NB4 (cell line): ENCODE measurements around the gene SLC6A16.
"Not testable (repeated sequence)": the region's sequence is repeated elsewhere in the genome, so short reads cannot be mapped to it uniquely, and the experiment has no call there.

Experiments used
- DNase-seq: peaks from one replicate; pipeline ENCODE4 v3.0.0; 2010; ENCODE audit warnings: low read depth
- H3K4me3 ChIP-seq: one replicate; pipeline ENCODE4 v1.5.1; 2011; ENCODE audit warnings: mild to moderate bottlenecking, low read depth, low read length, moderate library complexity
- CTCF ChIP-seq: IDR thresholded peaks from one replicate; pipeline ENCODE4 v1.5.1; 2012; ENCODE audit warnings: low read depth, low read length
- MAX ChIP-seq: IDR thresholded peaks from 2 replicates; pipeline ENCODE4 v1.6.1; 2011; ENCODE audit warnings: low read depth, low read length
- MYC ChIP-seq: IDR thresholded peaks from 2 replicates; pipeline ENCODE4 v1.6.1; 2011; ENCODE audit warnings: low read depth, low read length
- POLR2A ChIP-seq: IDR thresholded peaks from 2 replicates; pipeline ENCODE4 v1.6.1; 2011; ENCODE audit warnings: mild to moderate bottlenecking; ENCODE audit not compliant: insufficient read length; ENCODE audit errors: extremely low read depth

SLC6A16 gene

GRCh38 chr19:49324801-49325576, at the start of gene SLC6A16:
Gene SLC6A16 (minus strand): TSS chr19:49325191. CDS start chr19:49311347, 13,844 bp downstream.
- H3K4me3 ChIP-seq, result no peak within 1 kb of the TSS
- TF ChIP-seq CTCF (no peak), MAX (no peak), POLR2A (no peak), MYC (no peak)
- no peak for DNase-seq

- not testable (repeated sequence) for H3K4me3 ChIP-seq, DNase-seq
These were observed 48.2 kb upstream of the SLC6A16 start for GRCh38 chr19:49373174-49373573.

GRCh38 chr19:49371184-49371583, 46.2 kb upstream of the SLC6A16 start:
- TF ChIP-seq MAX (no peak), MYC (no peak), POLR2A (no peak), CTCF (no peak)
- H3K4me3 ChIP-seq, result no peak overlapping the region
- no peak for DNase-seq

GRCh38 chr19:49368711-49369358, 43.8 kb upstream of the SLC6A16 start:
- no peak overlapping the region for H3K4me3 ChIP-seq
- DNase-seq, result peak; percentile 45
- TF ChIP-seq MYC, result no peak
- TF ChIP-seq MAX, result no peak
- no peak for TF ChIP-seq POLR2A
- no peak for TF ChIP-seq CTCF

- H3K4me3 ChIP-seq, result no peak overlapping the region
- TF ChIP-seq MAX (no peak), POLR2A (no peak), MYC (no peak), CTCF (no peak)
- DNase-seq, result peak; percentile 27
These were observed 41.1 kb upstream of the SLC6A16 start for GRCh38 chr19:49366110-49366509.

GRCh38 chr19:49364083-49364737, 39.2 kb upstream of the SLC6A16 start:
- TF ChIP-seq CTCF (no peak), POLR2A (no peak), MAX (no peak), MYC (no peak)
- no peak overlapping the region for H3K4me3 ChIP-seq
- DNase-seq, result no peak
